Large intestine (tissue), 3 donors: ENCODE data around the gene GTF2IRD1. TPM values are rescaled to one million over a fixed set of nuclear protein-coding genes. Genes with fewer than 3 reads are reported as not detected.
"Not testable (repeated sequence)": the region's sequence is repeated elsewhere in the genome, so short reads cannot be mapped to it uniquely, and the experiment has no call there.

Experiments
- DNase-seq, 2 donors: peaks; one replicate each; pipeline versions ENCODE4 v3.0.0 to v3.0.0-alpha.2; 2013
- H3K27ac ChIP-seq: one replicate; pipeline ENCODE4 v1.5.1; 2013; ENCODE audit warnings: low read length
- H3K27me3 ChIP-seq: 2 replicates; pipeline ENCODE4 v1.6.1; 2013; ENCODE audit warnings: low read length; ENCODE audit not compliant: control insufficient read depth, insufficient read depth
- H3K36me3 ChIP-seq: 2 replicates; pipeline ENCODE4 v1.6.1; 2013; ENCODE audit warnings: low read length; ENCODE audit not compliant: control insufficient read depth, insufficient read depth
- H3K4me1 ChIP-seq: one replicate; pipeline ENCODE4 v1.6.1; 2013; ENCODE audit warnings: low read length; ENCODE audit not compliant: control insufficient read depth, insufficient read depth
- H3K4me3 ChIP-seq: one replicate; pipeline ENCODE4 v1.5.1; 2013; ENCODE audit warnings: low read length
- H3K9me3 ChIP-seq: one replicate; pipeline ENCODE4 v1.6.1; 2013; ENCODE audit warnings: mild to moderate bottlenecking, low read depth, low read length, moderate library complexity; ENCODE audit not compliant: control insufficient read depth
- WGBS: methylation state at CpG from one replicate; pipeline ENCODE4 v1.1.5; 2013; ENCODE audit warnings: low lambda C conversion rate; ENCODE audit not compliant: insufficient coverage; 5-methylcytosine and 5-hydroxymethylcytosine counted together
- polyA plus RNA-seq: library from polyadenylated mRNA; unstranded; fragments of 120-200 nt; gene quantifications from one replicate; pipeline ENCODE4 v1.2.1, GENCODE V29; 2013

GTF2IRD1 gene
- polyA plus RNA-seq, 1 donor = 51.2 TPM

DNA sequence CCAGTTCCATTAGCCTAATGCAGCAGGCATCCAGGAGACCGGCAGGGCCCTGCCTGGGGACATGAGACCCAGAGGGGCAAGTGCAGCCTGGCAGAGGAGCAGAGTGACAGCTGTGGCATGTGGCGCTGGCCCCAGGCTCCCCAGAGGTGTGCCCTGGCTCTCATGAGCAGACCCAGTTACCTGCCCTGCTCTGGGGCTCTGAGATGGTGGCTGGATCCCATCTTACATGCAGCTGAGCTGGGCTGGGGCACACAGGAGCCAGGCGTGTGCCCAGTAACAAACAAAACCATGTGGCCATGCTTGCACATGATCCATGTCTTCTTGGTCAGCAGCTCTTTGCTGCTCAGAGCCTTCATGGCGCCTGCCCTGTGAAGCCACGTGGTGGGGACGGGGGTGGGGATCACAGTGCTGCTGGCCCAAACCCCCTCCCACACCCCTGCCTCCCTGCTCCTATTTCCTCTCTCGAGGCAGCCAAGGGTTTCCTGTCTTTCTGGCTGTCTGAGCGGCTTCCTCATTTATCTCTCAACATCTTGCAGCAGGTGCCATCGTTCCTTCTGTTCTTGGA lies 163.6 kb downstream of the GTF2IRD1 start:
- H3K4me3 ChIP-seq = no peak overlapping the region
- no peaks in the 10 kb centered on the region for H3K36me3 ChIP-seq
- DNase-seq = no peak
- WGBS = no CpG with 5 or more reads among the region's 9 CpGs
- H3K9me3 ChIP-seq = no peaks in the 10 kb centered on the region
- no peak overlapping the region for H3K27ac ChIP-seq
- H3K27me3 ChIP-seq = no peaks in the 10 kb centered on the region
- peaks cover 2% of the 10 kb centered on the region for H3K4me1 ChIP-seq

DNA sequence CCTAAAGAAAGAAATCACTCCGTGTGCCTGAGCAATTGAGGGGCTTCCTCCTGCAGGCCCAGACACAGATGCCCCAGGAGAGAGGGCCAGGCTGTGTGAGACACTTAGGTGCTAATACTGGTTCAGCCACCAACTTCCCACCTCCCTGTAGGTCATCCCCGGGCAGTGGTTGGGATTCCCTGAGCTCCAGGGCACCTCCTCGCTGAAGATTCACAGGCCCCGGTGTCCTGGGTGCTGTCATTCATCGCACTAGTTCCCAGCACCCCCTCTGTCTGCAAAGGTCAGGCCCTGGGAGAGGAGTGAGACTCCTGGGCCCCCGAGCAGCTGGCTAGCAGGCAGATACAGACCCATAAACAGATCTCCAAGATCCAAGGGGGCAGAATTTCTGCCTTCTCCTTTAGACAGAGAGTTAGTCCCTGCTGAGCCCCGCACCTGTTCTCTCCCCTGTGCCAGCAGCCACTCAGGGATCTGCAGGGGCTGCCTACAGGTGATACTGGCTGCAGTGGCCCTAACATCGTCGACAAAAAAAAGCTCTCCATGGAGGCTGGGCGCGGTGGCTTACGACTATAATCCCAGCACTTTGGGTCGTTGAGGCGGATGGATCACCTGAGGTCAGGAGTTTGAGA lies 165.6 kb downstream of the GTF2IRD1 start:
- Histone ChIP-seq H3K27me3 (no peaks in the 10 kb centered on the region), H3K4me1 (no peaks in the 10 kb centered on the region), H3K4me3 (no peak overlapping the region), H3K36me3 (no peaks in the 10 kb centered on the region), H3K27ac (no peak overlapping the region), H3K9me3 (no peaks in the 10 kb centered on the region)
- DNase-seq = no peak
- no CpG with 5 or more reads among the region's 14 CpGs for WGBS

DNA sequence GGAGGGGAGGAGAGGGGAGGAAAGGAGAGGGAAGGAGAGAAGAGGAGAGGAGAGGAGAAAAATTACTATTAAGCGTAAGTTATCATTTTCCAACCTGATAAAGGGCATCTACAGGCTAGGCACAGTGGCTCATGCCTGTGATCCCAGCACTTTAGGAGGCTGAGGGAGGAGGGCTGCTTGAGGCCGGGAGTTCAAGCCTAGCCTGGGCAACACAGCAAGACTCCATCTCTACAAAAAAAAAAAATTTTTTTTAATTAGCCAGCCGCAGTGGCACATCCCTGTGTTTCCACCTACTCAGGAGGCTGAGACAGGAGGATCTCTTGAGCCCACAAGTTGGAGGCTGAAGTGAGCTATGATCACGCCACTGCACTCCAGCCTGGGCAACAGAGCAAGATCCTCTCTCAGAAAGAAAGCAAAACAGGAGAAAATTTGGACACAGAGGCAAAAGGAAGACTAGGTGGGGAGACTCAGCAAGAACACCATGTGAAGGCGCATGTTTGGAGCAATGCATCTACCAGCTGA lies 168.6 kb downstream of the GTF2IRD1 start:
- no peaks in the 10 kb centered on the region for H3K9me3 ChIP-seq
- 100% methylated on average over 1 of the region's 5 CpGs for WGBS
- no peak overlapping the region for H3K27ac ChIP-seq
- H3K4me3 ChIP-seq = no peak overlapping the region
- no peaks in the 10 kb centered on the region for H3K4me1 ChIP-seq
- no peaks in the 10 kb centered on the region for H3K27me3 ChIP-seq
- H3K36me3 ChIP-seq = no peaks in the 10 kb centered on the region
- no peak for DNase-seq

DNA sequence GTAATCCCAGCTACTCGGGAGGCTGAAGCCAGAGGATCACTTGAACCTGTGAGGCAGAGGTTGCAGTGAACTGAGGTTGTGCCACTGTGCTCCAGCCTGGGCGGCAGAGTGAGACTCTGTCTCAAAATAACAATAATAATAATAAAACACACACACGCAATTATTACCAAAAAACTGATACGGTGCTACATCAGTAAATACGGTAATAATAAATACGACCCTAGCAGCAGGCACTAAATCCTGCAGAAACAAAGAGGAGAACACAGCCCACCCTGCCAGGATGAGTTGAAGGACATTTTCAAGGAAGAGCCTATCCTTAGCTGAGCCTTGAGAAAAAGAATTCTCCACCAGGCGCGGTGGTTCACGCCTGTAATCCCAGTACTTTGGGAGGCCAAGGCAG lies 169.4 kb downstream of the GTF2IRD1 start:
- WGBS = 100% methylated on average over 1 of the region's 9 CpGs
- Histone ChIP-seq H3K4me3 (no peak overlapping the region), H3K27me3 (no peaks in the 10 kb centered on the region), H3K36me3 (no peaks in the 10 kb centered on the region), H3K27ac (no peak overlapping the region), H3K4me1 (peaks cover 5% of the 10 kb centered on the region), H3K9me3 (no peaks in the 10 kb centered on the region)
- no peak for DNase-seq

DNA sequence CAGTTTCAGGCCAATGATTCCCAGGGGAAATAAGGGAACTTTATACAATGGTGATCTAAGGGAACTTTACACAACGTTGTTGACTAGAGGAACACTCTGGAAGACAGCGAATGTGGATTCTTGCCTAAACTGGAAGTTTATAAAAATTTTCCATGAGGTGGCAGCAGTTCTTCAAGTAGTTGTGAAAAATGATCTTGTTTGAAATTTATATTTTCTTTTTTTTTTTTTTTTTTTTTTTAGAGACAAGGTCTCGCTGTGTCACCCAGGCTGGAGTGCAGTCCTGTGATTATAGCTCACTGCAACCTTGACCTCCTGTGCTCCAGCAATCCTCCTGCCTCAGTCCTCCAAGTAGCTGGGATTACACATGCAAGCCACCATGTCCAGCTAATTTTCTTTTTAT lies 171.7 kb downstream of the GTF2IRD1 start:
- no peak for DNase-seq
- no peaks in the 10 kb centered on the region for H3K9me3 ChIP-seq
- H3K4me3 ChIP-seq = no peak overlapping the region
- peaks cover 7% of the 10 kb centered on the region for H3K4me1 ChIP-seq
- no peaks in the 10 kb centered on the region for H3K36me3 ChIP-seq
- 61% methylated on average over 2 of the region's 3 CpGs for WGBS
- H3K27me3 ChIP-seq = no peaks in the 10 kb centered on the region
- no peak overlapping the region for H3K27ac ChIP-seq

DNA sequence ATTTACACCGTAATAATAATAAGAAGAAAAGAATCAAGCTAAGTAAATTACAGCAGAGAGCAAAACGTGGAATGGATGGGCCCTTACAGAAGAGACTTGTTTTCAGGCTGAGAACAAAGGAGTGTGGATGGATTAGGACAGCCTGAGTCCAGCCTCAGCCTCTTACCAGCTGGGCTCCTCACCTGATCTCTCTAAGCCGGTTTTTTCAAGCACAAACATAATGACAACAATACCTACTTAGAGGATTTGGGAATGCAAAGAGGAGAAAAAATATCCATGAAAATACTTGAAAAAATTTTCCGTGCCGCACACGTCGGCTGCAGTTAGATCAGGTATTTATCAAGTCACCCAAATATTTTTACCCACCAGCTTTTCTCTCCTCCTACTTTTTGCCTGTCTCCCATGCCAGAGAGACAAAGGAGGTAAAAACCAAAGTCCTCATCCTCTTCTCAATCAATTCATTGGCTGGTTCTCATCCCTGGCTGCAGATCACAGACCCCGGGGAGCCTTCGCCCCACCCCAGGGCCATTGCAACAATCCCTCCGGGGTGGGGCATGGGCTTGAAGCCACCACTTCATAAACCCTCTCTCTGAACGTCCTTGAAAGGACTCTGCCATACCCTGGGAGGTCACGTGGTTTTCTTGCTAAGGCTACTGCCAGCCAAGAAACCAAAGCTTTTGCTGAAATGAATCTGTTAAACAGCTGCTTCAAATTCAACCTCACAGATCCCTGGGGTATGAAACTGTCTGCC lies 174.1 kb downstream of the GTF2IRD1 start:
- Histone ChIP-seq H3K4me1 (peaks cover 7% of the 10 kb centered on the region), H3K36me3 (no peaks in the 10 kb centered on the region), H3K4me3 (no peak overlapping the region), H3K27me3 (no peaks in the 10 kb centered on the region), H3K27ac (no peak overlapping the region), H3K9me3 (no peaks in the 10 kb centered on the region)
- WGBS = 0% methylated on average over 1 of the region's 12 CpGs
- peak in 1 of 2 donors; percentile 70 for DNase-seq

DNA sequence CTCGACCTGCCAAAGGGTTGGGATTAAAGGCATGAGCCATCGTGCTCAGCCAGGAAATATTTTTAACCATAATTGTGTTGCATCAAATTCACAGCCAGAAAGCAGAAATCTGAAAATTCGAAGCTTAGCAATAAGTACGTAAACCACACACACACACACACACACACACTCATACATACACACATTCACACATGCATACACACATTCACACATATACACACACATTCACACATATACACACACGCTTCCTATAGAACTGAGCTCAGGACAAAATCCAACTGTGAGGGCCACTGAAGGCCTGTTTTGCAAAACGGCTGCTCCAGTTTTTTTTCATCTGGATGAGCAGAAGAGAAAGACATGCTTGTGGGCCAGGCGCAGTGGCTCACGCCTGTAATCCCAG lies 178.8 kb downstream of the GTF2IRD1 start:
- Histone ChIP-seq H3K9me3 (no peaks in the 10 kb centered on the region), H3K27ac (no peak overlapping the region), H3K4me1 (peaks cover 18% of the 10 kb centered on the region), H3K4me3 (no peak overlapping the region), H3K36me3 (no peaks in the 10 kb centered on the region), H3K27me3 (no peaks in the 10 kb centered on the region)
- DNase-seq = no peak
- no CpG with 5 or more reads among the region's 8 CpGs for whole genome bisulfite sequencing

DNA sequence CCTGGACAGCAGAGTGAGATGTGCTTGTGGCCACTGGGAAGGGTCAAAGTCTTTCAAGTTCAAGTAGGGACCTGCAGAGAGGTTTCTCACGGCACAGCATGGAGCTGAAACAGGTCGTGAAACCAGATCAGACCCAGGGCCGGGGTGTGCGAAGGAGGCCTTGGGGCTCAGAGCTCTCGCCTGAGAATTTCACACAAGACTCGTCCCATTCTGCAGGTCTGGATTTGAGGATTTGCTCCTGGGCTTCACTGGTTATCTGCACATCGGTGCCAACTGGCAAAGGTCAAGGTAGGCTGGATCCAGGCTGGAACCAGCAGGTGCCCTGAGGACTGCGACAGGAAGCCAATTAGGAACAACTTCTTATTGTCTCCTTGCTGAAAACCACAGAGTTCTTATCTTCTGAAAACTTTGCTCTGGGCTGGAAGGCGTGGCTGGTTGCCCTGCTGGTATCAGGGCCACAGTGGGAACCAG lies 179.8 kb downstream of the GTF2IRD1 start:
- Histone ChIP-seq H3K4me3 (no peak overlapping the region), H3K9me3 (no peaks in the 10 kb centered on the region), H3K36me3 (no peaks in the 10 kb centered on the region), H3K27ac (peak overlapping the region; percentile 67), H3K4me1 (peaks cover 10% of the 10 kb centered on the region), H3K27me3 (no peaks in the 10 kb centered on the region)
- peak in 1 of 2 donors; percentile 52 for DNase-seq
- WGBS = no CpG with 5 or more reads among the region's 9 CpGs

DNA sequence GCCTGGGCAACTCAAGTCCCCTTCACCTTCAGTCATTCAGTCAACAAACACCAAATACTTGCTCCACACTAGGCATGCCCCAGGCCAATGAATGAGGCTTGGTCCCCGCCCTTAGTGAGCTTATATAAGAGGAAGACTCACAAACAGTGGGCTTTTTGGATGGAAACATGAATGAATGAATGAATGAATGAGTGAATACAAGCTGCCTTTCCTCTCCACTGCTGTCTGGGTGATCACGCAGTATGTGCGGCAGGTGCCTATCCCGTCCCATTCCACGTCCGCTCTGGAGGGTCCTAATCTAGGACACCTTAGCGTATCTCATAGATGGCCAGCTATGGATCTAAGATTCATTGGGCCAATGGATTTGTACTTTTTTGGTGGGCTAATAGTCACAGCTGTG lies 184.0 kb downstream of the GTF2IRD1 start:
- WGBS = no CpG with 5 or more reads among the region's 7 CpGs

DNA sequence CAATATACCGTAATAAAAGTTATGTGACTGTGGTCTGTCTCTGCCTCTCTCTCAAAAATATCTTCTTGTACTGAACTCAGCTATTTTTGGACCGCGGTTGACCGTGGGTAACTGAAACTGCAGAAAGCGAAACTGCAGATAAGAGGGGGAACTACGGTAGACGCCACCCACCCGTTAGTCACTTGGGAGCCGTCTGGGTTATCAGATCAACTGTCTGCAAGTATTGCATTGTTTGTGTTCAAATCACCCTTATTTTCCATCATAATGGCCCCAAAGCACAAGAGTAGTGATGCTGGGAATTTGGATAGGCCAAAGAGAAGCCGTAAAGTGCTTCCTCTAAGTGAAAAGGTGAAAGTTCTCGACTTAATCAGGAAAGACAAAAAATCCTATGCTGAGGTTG lies 196.3 kb downstream of the GTF2IRD1 start:
- H3K9me3 ChIP-seq, H3K4me3 ChIP-seq, H3K27ac ChIP-seq, H3K27me3 ChIP-seq, H3K36me3 ChIP-seq: not testable (repeated sequence)
- no CpG with 5 or more reads among the region's 11 CpGs for WGBS
- peaks cover 12% of the 10 kb centered on the region for H3K4me1 ChIP-seq
- peak; percentile 64 to 82 for DNase-seq

More for the DNA sequence above, 184.0 kb downstream of the GTF2IRD1 start:
- DNase-seq = no peak
- no peak overlapping the region for H3K27ac ChIP-seq
- H3K27me3 ChIP-seq = no peaks in the 10 kb centered on the region
- H3K36me3 ChIP-seq = no peaks in the 10 kb centered on the region
- no peak overlapping the region for H3K4me3 ChIP-seq
- H3K9me3 ChIP-seq = no peaks in the 10 kb centered on the region
- H3K4me1 ChIP-seq = peaks cover 10% of the 10 kb centered on the region
